ENCODE results near the gene MED26.
"Not testable (repeated sequence)": the region's sequence is repeated elsewhere in the genome, so short reads cannot be mapped to it uniquely, and the experiment has no call there.

Gene MED26

GRCh38 chr19:16562608-16563025, 65.4 kb downstream of the MED26 start:
- Histone ChIP-seq H3K27ac (no peak overlapping the region), H3K27me3 (no peaks in the 10 kb centered on the region), H3K4me1 (ENCODE audit: control insufficient read depth in 1 of 2, insufficient read depth in 1 of 2, low read depth in 1 of 2, low read length in 1 of 2) (peaks cover 8 to 11% of the 10 kb centered on the region in 2 experiments), H3K36me3 (peaks cover 63% of the 10 kb centered on the region), H3K9me3 (no peaks in the 10 kb centered on the region), H3K4me3 (ENCODE audit: low read depth in 1 of 2, low read length in 1 of 2) (no peak overlapping the region)
- no peak for TF ChIP-seq CTCF (IDR thresholded peaks at IDR 0.05)

GRCh38 chr19:16561382-16561781, 66.6 kb downstream of the MED26 start:
- TF ChIP-seq CTCF (IDR thresholded peaks at IDR 0.05): no peak
- no peak overlapping the region for H3K4me3 ChIP-seq (ENCODE audit: low read depth in 1 of 2, low read length in 1 of 2)
- H3K36me3 ChIP-seq: peaks cover 69% of the 10 kb centered on the region
- no peak overlapping the region for H3K27ac ChIP-seq
- peaks cover 7% of the 10 kb centered on the region in 2 experiments for H3K4me1 ChIP-seq (ENCODE audit: control insufficient read depth in 1 of 2, insufficient read depth in 1 of 2, low read depth in 1 of 2, low read length in 1 of 2)
- no peaks in the 10 kb centered on the region for H3K9me3 ChIP-seq
- no peaks in the 10 kb centered on the region for H3K27me3 ChIP-seq

GRCh38 chr19:16559780-16560276, 68.2 kb downstream of the MED26 start:
- Histone ChIP-seq H3K36me3 (peaks cover 73% of the 10 kb centered on the region), H3K4me1 (ENCODE audit: control insufficient read depth in 1 of 2, insufficient read depth in 1 of 2, low read depth in 1 of 2, low read length in 1 of 2) (no peaks in the 10 kb centered on the region), H3K27me3 (no peaks in the 10 kb centered on the region), H3K27ac (no peak overlapping the region), H3K4me3 (ENCODE audit: low read depth in 1 of 2, low read length in 1 of 2) (no peak overlapping the region), H3K9me3 (no peaks in the 10 kb centered on the region)
- no peak for TF ChIP-seq CTCF (IDR thresholded peaks at IDR 0.05)

- no peaks in the 10 kb centered on the region for H3K27me3 ChIP-seq
- TF ChIP-seq CTCF (IDR thresholded peaks at IDR 0.05): no peak
These were observed 73.2 kb downstream of the MED26 start for GRCh38 chr19:16554776-16555175.

GRCh38 chr19:16551902-16552301, 76.1 kb downstream of the MED26 start:
- H3K27me3 ChIP-seq; H3K27ac ChIP-seq; H3K4me3 ChIP-seq (ENCODE audit: low read depth in 1 of 2, low read length in 1 of 2); H3K9me3 ChIP-seq: not testable (repeated sequence)
- H3K36me3 ChIP-seq: peaks cover 51% of the 10 kb centered on the region
- peaks cover 12 to 14% of the 10 kb centered on the region in 2 experiments for H3K4me1 ChIP-seq (ENCODE audit: control insufficient read depth in 1 of 2, insufficient read depth in 1 of 2, low read depth in 1 of 2, low read length in 1 of 2)

More at GRCh38 chr19:16554776-16555175, 73.2 kb downstream of the MED26 start:
- Histone ChIP-seq H3K4me3 (ENCODE audit: low read depth in 1 of 2, low read length in 1 of 2) (no peak overlapping the region), H3K27ac (no peak overlapping the region), H3K4me1 (ENCODE audit: control insufficient read depth in 1 of 2, insufficient read depth in 1 of 2, low read depth in 1 of 2, low read length in 1 of 2) (no peaks in the 10 kb centered on the region), H3K9me3 (no peaks in the 10 kb centered on the region), H3K36me3 (peaks cover 67% of the 10 kb centered on the region)

GRCh38 chr19:16548956-16549355, 79.0 kb downstream of the MED26 start:
- peaks cover 12 to 16% of the 10 kb centered on the region in 2 experiments for H3K4me1 ChIP-seq (ENCODE audit: control insufficient read depth in 1 of 2, insufficient read depth in 1 of 2, low read depth in 1 of 2, low read length in 1 of 2)
- TF ChIP-seq CTCF (IDR thresholded peaks at IDR 0.05): no peak
- H3K27ac ChIP-seq: no peak overlapping the region
- peaks cover 31% of the 10 kb centered on the region for H3K36me3 ChIP-seq
- no peak overlapping the region for H3K4me3 ChIP-seq (ENCODE audit: low read depth in 1 of 2, low read length in 1 of 2)
- H3K27me3 ChIP-seq: no peaks in the 10 kb centered on the region
- no peaks in the 10 kb centered on the region for H3K9me3 ChIP-seq

Data from neutrophil (primary cell).